H1 (cell line): ENCODE data around the gene USH2A.

Source experiments
- CREB1 ChIP-seq: IDR thresholded peaks from 2 replicates; pipeline ENCODE4 v1.6.1; 2012; ENCODE audit warnings: inconsistent platforms
- EZH2 ChIP-seq: fragments of 200-600 bp; sonication (generic); IDR thresholded peaks from 2 replicates; pipeline ENCODE4 v1.7.1; 2012; ENCODE audit warnings: low read depth, mild to moderate bottlenecking, moderate library complexity, low read length, inconsistent platforms; ENCODE audit not compliant: severe bottlenecking
- JUND ChIP-seq: IDR thresholded peaks from 2 replicates; pipeline ENCODE4 v1.6.1; 2011; ENCODE audit warnings: mild to moderate bottlenecking, improper control_type of control experiment, low read length
- POLR2A ChIP-seq, 2 experiments: IDR thresholded peaks; 1 replicate in 1 of 2; 2 replicates in 1 of 2; pipeline ENCODE4 v1.6.1; 2011; ENCODE audit warnings: low read depth in 2 of 2, low read length in 2 of 2, mild to moderate bottlenecking in 2 of 2; ENCODE audit errors: control extremely low read depth in 1 of 2
- TCF12 ChIP-seq: IDR thresholded peaks from 2 replicates; pipeline ENCODE4 v1.6.1; 2011; ENCODE audit warnings: low read depth, mild to moderate bottlenecking, low read length
- TF ChIP-seq, protein P1 (sequence below), 3 experiments: IDR thresholded peaks; 1 replicate in 2 of 3; 2 replicates in 1 of 3; pipeline versions ENCODE4 v1.5.1 to v1.6.1; 2011; ENCODE audit warnings: low read length in 3 of 3, mild to moderate bottlenecking in 3 of 3, inconsistent platforms in 2 of 3, low read depth in 1 of 3, moderate library complexity in 1 of 3; ENCODE audit not compliant: insufficient read depth in 1 of 3; ENCODE audit errors: control extremely low read depth in 1 of 3
- TF ChIP-seq, protein P2 (sequence below): IDR thresholded peaks from 2 replicates; pipeline ENCODE4 v1.6.1; 2012; ENCODE audit warnings: inconsistent platforms

DNA sequence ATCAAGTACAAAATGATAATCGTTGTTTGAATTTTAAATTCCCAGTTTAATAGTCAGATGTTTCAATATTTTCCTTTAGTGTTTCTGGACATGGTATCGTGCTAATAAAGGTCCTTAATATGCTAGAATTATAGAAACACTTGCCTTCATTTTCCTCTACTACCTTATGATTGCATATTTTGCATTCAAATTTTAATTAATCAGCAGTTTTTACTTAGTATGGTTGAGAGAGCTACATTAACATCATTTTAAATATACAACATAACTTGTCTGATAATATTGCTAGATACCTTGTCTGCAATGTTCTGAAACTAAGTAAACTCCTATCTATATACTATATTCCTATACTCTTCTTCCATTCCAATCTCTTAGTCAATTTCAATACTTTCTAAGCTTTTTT lies 66.3 kb downstream of the USH2A start:
- TF ChIP-seq POLR2A (IDR thresholded peaks at IDR 0.05; ENCODE audit: control extremely low read depth in 1 of 2, low read depth in 2 of 2, low read length in 2 of 2): no peak
- TF ChIP-seq, protein P1, sequence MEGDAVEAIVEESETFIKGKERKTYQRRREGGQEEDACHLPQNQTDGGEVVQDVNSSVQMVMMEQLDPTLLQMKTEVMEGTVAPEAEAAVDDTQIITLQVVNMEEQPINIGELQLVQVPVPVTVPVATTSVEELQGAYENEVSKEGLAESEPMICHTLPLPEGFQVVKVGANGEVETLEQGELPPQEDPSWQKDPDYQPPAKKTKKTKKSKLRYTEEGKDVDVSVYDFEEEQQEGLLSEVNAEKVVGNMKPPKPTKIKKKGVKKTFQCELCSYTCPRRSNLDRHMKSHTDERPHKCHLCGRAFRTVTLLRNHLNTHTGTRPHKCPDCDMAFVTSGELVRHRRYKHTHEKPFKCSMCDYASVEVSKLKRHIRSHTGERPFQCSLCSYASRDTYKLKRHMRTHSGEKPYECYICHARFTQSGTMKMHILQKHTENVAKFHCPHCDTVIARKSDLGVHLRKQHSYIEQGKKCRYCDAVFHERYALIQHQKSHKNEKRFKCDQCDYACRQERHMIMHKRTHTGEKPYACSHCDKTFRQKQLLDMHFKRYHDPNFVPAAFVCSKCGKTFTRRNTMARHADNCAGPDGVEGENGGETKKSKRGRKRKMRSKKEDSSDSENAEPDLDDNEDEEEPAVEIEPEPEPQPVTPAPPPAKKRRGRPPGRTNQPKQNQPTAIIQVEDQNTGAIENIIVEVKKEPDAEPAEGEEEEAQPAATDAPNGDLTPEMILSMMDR (IDR thresholded peaks at IDR 0.05; ENCODE audit: control extremely low read depth in 1 of 3, insufficient read depth in 1 of 3, low read depth in 1 of 3, low read length in 3 of 3): no peak
- no peak for TF ChIP-seq EZH2
- TF ChIP-seq, protein P2, sequence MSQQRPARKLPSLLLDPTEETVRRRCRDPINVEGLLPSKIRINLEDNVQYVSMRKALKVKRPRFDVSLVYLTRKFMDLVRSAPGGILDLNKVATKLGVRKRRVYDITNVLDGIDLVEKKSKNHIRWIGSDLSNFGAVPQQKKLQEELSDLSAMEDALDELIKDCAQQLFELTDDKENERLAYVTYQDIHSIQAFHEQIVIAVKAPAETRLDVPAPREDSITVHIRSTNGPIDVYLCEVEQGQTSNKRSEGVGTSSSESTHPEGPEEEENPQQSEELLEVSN: no peak
- TF ChIP-seq CREB1: no peak
- TF ChIP-seq TCF12: no peak
- no peak for TF ChIP-seq JUND
